TTC549 (cell line): ENCODE results near the gene SUSD3.

Experiments
- FAIRE-seq: peaks from 2 replicates; lab custom pipeline; 2012; peaks lifted over from hg19 to GRCh38; lab: Jason Lieb, UNC

The SUSD3 gene

DNA sequence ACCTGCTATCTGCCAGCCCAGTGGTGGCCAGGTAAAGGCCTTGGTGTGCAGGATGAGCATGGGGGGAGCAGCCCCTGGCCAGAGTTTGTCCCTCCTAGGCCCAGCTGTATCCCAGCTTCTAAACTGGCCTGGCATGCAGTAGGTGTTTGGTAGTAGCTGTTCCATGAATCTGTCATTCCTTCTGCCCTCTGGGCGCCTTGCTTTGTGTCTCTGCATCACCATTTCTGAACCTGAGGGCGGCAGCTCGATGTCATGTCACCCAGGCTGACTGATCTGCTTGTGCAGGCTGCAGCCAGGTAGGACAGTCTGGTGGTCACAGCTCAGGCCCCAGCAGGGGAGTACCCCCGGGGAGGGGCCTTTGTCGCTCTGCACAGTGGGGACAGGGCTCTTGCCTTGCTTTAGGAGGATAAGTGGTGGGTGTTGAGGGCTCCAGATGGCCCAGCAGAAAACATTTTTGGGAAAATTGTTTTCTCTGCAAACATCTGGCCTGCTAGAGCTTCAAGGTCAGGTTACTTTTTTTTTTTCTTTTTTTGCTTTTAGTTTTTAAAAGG lies 4.6 kb upstream of the SUSD3 start:
- FAIRE-seq: no peak

DNA sequence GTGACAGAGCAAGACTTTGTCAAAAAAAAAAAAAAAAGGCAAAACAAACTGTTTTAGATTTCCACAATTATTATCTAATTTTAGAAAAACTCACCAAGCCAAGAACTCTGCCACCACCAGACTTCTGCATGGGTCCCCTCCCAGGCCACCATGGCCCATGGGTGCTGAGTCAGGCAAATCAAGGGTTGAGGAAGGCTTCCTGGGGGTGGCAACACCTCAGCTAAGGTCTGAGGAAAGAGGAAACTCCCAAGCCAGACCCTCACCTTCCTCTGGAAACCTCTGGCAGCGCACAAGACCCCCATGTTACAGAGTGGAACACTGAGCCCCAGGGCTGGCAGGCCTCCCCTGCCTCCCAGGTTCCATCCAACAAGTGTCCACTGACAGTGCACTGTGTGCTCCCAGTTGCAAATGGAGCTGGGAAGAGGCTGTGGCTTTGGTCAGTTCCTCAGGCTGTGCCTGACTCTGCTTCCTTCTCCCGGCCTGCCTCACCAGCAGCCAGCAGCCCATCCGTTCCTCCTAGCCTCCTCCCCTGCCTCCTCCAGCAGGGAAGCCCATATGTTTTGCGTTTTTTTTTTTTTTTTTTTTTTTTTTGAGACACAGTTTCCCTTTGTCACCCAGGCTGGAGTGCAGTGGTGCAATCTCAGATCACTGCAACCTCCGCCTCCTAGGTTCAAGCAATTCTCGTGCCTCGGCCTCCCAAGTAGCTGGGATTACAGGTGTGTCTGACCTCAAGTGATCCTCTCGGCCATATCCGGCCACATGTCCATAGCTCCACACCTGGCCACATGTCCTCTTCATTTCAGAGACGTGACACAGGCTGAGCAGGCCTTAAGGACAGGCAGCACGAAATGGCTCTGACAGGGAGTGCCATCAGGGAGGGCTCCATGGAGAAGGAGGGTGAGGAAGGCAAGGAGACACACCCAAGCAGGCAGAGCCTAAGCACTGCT lies 3.5 kb upstream of the SUSD3 start:
- no peak for FAIRE-seq

DNA sequence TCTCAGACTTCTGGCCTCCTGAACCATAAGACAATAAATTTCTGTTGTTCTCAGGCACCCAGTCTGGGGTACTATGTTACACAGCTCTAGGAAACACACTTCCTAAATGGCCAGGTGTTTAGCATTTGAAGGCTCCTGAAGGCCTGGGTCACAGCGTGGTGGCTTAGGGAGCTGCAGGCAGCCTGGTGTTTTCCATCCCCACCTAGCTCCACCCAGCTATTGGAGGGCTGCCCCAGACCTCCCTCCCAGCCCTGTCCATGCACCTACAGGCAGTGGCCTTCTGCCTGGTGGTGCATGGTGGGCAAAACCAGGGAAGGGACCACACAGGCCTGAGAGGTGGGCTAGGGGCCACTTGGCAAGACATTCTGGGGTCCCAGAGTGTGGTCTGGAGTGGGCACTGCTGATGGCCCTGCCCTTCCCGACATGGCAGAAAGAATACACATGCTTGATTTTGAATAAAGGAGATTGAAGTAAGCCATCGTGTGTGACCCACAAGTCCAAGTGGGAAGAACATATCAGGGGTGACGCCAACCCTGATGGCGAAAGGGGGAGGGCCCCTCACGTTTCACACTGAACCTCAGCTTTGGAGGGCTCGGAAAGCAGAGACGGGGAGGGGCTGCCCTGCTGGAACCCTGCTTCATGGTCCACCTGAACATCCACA lies 1.3 kb upstream of the SUSD3 start:
- no peak for FAIRE-seq

DNA sequence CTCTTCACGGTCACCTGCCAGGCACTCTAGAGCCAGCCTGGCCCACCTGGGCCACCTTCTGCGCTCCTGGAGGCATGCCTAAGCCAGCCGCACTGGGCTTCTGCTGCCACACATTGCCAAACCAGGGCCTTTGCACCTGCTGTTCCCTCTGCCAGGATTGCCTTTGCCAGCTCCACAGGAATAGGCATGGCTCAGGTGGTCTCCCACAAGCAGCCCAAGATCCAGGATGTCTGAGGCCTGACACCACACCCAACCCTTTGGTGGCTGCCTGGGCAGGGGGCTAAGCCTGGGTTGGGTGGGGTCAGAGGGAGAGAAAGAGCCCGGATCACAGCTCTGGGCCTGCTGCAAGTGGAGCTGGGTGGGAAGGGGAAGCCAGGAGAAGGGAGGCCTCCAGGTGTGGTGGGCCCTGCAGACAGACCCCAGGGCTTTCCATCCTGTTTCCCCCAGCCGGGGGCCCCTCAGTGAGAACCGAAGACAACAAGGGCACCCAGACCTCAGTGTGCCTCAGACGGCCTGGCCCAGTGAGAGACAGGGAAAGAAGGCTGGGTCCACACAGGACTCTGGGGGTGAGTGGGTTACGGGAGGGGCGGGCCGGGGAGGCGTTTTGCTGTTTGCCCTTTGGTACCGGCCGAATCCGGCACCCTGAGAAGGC lies 672 bp upstream of the SUSD3 start:
- FAIRE-seq: no peak

DNA sequence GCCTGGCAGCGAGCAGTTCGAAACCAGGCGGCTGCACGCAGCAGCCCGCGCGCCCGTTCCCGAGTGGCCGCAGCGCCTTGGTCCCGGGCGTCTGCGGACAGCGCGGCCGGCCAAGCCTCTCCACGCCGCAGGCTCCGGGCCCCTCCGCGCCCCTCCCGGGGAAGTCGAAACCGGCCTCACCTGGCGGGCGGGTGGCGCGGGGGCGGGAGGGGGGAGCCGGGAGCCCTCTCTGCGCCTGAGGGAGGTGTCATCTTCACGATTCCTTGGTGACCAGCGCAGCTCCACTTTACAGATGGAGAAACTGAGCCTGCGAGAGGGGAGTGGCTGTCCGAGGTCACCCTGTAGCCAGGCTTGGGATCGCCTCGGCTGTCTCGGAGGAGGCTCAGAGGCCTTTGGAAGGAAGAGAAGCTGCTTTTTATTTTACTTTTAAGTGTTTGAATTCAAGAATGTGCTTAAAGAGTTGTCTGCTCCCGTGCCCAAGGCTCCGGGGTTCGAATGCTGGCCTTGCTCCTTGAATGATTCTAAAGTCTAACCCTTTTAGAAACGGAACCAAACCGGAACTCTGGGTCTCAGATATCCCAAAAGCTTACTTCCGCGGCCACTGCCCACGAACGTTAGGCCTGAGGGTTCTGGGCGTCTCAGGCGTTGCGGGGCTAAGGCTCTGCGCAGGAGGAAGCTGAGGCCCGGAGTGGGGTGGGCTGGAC lies 662 bp downstream of the SUSD3 start:
- FAIRE-seq: no peak

DNA sequence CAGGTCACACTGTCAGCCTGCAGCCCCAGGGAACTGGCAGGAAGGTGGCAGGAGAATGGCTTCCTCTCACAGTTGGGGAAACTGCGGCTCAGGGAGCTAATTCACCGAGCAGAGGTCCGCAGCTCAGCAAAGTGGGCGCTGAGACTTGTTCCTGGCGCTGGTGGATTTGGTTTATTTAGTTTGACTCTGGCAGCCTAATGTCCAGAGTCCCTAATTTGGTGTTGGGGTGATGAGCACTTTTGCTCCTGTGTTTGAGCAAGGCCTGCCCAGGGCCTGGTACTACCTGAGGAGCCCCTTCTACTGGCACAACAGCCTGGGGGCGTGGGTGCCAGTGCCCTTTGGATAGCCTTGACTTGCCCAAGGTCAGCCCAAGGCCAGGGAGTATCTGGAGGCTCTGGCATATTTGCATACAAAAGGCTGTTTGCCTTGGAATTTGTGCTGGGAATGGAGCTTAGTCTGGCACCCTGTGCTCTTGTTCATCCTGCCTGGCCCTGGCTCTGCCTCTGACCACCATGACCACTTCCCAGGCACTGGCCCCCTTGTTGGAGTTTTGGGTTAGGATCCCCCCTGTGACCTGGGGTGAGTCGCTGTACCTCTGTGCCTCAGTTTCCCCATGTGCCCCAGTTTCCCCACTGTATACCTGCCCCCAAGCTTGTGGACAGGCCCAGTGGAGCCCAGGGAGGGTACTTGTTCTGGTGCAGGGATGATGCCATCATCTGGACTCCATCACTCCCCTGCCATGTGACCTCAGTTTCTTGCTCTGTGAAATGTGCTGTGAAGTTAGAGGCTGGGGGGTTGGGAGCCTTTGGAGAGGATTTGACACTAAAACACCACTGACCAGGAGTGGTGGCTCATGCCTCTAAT lies 1.4 kb downstream of the SUSD3 start:
- no peak for FAIRE-seq

DNA sequence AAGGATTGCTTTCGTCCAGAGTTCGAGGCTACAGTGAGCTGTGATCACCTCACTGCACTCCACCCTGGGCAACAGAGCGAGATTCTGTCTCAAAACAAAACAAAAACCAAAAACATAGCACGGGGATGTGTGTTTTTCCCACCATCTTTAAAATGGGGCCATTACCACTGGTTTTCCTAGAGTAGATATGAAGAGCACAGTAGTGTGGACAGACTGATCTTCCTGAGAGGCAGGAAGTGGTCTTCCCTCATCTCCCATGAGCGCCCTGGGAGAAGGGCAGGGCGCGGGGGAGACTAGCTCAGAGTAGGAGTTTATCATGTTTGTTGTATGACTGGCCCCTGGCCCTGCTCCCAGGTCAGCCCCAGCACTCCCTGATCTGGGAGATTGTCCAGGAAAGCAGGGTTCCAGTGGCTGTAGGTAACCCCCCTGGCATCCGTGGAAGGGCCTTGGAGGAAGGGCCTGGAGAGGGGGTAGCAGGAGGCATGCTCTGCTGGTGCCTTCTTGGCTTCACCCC lies 2.3 kb downstream of the SUSD3 start:
- no peak for FAIRE-seq

DNA sequence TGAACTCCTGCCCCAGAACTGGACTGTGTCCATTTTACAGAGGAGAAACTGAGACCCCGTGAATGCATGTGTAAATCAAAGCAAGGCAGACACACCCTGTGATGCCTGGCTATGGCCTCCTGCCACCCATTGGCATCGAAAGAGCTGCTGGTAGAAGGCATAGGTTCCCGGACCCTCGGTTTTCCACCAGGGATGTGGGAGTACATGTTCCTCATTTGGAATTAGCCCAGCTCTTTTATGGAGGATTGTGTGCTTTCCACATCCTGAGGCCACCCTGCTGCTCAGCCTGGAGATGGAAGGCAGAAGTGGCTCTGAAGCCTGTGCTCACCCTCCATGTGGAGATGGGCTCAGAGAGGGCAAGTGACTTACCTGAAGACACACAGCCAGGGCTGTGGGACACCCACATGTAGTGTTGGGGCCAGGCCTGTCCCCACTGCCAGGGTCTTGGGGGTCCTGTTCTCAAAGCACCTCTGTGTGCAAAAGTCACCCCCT lies 2.8 kb downstream of the SUSD3 start:
- no peak for FAIRE-seq

DNA sequence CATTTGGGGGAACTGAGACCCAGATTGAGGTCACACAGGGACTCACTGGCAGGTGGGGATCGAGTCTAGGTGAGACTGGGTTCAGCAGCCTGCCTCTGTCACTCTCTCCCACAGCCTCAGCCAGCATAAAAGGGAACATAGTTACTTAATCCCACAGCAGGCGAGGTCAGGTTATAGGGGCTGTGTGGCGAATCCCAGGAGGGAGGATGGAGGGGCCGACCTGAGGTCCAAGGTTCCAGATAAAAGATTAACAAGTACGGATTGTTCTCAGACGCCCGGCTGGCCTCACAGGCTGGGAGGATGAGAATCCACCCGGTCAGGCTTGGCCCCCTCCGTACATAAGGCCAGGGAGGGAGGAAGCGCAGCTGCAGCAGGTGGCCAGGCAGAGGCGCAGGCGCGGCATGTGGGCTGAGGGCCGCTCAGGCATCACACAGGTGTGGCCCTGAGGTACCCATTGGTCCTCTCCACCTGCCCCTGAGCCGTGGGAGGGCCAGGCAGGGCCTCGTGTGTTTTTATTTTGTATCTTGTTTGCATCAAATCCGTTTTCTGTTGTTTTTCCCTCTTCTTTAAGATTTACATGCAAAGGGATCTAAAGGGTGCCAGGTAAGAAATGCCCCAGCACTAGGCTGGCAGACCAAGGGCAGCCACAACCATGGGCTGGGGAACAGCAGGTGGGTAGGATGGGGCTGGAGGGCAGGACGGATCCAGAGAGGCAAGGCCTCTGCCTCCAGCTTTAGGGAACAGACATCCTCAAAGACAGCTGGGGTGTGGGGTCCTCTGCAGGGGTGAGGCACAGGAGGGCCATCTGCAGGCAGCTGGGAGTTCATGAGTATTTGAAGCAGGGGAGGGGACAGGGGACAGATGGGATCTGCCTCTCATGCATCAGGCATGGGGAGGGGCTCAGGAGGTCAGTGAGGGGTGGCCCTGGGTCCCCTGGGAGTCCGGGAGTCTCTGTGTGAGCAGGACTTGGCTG lies 3.6 kb downstream of the SUSD3 start:
- FAIRE-seq: no peak

DNA sequence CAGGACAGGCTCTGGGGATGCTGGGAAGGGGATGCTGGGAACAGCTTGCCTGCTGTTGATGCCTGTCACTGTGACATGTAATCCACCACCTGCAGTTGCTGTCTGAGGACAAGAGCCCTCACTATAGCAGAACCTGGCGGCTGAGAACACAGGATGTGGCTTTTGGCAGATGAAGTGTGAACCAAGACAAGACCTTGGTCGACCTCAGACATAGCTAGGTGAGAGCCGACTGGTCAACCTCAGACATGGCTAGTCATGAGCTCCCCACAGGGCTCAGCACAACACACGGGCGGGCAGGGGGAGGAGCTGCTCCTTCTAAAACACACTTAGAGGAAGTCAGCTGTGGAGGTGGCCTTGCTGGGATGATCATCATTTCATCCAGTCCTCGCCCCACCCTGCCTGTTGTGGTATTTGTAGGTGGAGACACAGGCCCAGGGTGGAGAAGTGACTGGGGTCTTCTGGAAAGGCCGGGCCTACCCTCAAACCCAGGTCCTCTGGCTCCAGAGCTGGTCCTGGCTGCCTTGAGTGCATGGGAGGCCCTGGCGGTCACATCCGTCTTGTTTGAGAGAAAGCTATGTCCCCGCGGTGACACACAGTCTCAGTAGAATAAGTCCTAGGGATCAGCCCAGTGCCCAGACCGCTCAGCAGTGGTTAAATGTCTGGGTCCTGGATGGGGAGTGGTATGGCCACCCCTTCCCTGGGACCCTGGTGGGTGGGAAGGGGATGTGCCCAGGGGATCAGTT lies 6.1 kb downstream of the SUSD3 start:
- no peak for FAIRE-seq

DNA sequence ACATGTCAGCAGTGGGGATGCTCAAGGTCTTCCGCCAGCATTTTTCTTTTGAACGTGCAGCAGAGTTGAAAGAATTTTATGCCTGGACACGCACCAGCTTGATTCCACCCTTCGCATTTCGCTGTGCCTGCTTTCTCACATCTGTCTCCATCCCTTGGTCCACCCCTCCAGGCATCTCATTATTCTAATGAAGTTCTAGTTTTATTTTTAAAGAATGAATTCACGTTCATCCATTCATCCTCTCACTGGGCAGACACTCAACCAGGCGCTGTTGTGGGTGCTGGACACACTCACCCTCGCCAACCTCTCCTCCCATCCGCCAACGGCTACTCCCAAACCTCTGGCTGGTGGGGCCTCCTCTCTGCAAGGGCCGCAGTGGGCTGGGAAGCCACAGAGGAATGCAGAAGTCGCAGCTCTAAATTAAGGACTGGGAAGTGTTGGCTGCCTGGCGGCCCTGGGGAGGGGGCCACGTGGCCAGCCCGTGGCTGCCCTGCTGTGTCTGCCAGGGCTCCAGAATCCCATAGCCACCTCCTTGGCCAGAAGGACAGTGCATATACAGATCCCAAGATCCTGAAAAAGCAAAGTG lies 6.7 kb downstream of the SUSD3 start:
- no peak for FAIRE-seq

DNA sequence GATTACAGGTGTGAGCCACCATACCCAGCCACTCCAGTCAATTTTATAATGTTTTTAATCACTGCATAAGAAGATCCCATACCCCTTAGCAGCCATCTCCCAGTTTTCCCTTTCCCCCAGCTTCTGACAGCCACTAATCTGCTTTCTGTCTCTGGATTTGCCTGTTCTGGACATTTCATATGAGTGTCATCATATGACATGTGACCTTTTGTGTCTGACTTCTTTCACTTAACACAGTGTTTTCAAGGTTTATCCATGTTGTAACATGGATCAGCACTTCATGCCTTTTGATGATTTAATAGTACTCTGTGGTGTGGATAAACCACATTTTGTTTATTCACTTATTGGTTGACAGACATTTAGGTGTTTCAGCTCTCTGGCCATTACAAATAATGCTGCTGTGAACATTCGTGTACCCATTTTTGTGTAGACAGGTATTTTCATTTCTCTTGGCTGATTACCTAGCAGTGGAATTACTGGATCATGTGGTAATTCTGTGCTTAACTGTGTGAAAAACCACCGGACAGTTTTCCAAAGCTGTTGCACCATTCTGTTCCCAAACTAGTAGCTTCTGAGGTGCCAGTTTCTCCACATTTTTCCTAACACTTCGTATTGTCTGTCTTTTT lies 8.6 kb downstream of the SUSD3 start:
- FAIRE-seq: no peak

DNA sequence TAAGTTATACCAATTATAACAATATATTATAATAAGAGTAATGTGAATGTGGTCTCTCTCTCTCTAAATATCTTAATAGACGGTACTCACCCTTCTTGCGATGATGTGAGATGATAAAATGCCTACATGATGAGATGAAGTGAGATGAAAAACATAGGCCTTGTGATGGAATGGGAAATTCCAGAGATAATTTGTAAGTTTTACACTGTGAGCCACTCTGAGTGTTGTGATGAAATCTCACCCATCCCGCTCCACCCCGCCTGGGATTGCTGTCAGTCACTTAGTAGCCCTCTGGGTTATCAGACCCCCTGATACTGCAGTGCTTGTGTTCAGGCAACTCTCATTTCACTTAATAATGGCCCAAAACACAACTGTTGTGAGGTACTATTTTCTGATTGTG lies 10.5 kb downstream of the SUSD3 start:
- no peak for FAIRE-seq

DNA sequence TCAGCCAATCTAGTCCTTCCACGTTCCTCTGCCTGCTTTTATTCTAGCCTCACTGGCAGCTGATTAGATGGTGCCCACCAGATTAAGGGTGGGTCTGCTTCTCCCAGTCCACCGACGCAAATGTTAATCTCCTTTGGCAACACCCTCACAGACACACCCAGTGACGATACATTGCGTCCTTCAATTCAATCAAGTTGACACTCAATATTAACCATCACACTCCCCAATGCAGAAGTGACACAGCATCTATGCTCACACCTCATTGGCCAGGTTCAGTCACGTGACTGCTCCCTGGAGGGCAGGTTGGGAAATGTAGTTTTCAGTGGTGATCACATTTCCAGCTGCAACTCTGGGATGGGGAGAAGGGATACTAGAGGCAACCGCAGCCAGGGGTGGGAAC lies 13.0 kb downstream of the SUSD3 start:
- no peak for FAIRE-seq

DNA sequence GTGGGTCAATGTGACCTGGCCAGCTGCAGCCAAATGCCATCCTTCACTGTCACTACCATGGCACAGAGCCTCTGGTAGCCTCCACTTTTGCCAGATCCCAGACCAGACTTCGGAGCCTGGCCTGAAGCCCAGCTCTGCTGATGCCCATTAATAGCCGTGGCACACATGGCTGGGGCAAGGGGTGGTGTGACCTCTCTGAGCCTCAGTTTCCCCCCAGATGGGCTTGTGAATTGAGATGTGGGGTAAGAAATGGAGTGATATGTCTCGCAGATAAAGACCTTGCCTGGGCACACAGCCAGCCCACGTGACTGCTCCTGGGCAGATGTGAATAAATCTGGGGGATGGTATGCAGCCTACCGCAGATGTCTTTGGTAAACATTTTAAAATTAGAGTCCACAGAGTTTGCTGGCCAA lies 13.9 kb downstream of the SUSD3 start:
- FAIRE-seq: no peak

DNA sequence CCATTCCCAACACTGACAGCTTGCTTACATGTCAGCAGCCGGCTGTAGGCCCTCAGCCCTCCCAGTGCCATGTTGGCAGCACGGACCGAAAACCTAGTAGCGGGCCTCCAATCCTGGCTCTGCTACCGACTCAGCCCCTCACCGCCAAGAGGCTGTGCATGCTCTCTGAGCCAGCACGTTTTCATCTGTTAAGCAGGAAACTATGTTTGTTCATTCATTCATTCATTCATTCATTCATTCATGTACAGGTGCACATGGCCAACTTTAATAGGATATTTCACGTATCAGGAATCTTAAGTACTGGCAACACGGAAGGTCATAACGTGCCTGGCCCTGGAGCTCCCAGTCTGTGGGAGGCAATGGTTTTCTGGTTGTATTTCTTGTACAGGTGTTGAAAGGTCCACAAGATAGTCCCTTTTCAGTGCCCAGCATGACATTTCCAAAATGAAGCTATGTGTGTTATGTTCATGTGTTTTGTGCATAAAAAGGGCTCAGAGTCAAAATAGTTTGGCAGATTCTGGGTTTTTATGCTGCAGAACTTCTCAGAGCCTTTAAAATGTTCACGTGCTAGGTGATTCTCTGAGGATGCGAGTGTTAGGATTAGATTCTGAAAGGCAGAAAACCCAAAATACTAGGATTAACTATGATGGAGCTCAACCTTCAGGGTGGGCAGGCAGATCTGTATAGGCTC lies 17.7 kb downstream of the SUSD3 start:
- no peak for FAIRE-seq

DNA sequence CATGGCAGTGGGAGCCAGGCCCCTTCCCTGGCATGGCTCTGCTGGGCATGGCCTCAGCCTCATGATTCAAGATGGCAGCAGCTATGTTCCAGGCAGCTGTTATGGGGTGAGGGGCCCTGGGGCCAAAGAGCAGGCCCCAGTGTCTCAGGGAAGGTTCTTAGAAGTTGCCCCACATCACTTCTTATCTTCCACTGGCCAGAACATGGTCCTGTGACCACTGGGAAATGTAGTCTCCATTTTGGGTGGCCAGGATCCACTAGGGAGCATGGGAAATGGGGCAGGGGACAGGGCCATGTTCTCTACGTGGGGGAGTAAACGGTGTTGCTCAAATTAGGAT lies 18.3 kb downstream of the SUSD3 start:
- no peak for FAIRE-seq

DNA sequence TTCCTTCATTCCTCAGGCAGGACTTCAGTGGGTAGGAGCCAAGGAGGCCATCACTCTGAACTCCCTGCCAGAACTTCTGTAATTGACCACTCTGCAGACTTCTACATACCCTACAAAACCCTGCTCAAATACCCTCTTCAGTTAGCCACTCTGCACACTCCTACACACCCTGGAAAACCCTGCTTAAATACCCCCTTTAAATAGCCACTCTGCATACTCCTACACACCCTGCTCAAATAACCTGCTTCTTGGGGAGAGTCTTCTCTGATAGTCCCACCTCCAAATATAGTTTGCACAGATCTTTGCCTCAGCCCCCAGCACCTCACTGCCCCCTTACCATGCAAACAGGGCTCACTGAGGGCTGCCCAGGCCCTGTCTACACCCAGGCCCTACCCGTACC lies 18.9 kb downstream of the SUSD3 start:
- no peak for FAIRE-seq
